Measurements from ENCODE around the gene ZNF892.

- TF ChIP-seq POLR2AphosphoS5 (IDR thresholded peaks at IDR 0.05; ENCODE audit: low read depth, low read length): no peak
- TF ChIP-seq, protein P1, sequence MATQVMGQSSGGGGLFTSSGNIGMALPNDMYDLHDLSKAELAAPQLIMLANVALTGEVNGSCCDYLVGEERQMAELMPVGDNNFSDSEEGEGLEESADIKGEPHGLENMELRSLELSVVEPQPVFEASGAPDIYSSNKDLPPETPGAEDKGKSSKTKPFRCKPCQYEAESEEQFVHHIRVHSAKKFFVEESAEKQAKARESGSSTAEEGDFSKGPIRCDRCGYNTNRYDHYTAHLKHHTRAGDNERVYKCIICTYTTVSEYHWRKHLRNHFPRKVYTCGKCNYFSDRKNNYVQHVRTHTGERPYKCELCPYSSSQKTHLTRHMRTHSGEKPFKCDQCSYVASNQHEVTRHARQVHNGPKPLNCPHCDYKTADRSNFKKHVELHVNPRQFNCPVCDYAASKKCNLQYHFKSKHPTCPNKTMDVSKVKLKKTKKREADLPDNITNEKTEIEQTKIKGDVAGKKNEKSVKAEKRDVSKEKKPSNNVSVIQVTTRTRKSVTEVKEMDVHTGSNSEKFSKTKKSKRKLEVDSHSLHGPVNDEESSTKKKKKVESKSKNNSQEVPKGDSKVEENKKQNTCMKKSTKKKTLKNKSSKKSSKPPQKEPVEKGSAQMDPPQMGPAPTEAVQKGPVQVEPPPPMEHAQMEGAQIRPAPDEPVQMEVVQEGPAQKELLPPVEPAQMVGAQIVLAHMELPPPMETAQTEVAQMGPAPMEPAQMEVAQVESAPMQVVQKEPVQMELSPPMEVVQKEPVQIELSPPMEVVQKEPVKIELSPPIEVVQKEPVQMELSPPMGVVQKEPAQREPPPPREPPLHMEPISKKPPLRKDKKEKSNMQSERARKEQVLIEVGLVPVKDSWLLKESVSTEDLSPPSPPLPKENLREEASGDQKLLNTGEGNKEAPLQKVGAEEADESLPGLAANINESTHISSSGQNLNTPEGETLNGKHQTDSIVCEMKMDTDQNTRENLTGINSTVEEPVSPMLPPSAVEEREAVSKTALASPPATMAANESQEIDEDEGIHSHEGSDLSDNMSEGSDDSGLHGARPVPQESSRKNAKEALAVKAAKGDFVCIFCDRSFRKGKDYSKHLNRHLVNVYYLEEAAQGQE (IDR thresholded peaks at IDR 0.05; ENCODE audit: insufficient read depth in 1 of 2, low read depth in 2 of 2, low read length in 2 of 2): no peak
Measured at GRCh38 chr2:95204396-95204795, 2.9 kb upstream of the ZNF892 start.
